Mesodermal cell (in vitro differentiated cells): ENCODE data around the gene PPP1R15A.
"Not testable (repeated sequence)": the region's sequence is repeated elsewhere in the genome, so short reads cannot be mapped to it uniquely, and the experiment has no call there.

Source experiments
- H3K27ac ChIP-seq: 2 replicates; pipeline ENCODE4 v1.7.0; 2013; ENCODE audit warnings: mild to moderate bottlenecking, low read depth, low read length, moderate library complexity; ENCODE audit not compliant: severe bottlenecking
- H3K36me3 ChIP-seq: 2 replicates; pipeline ENCODE4 v1.7.1; 2013; ENCODE audit warnings: mild to moderate bottlenecking, low read length, moderate library complexity; ENCODE audit not compliant: control insufficient read depth, insufficient read depth
- H3K4me1 ChIP-seq: one replicate; pipeline ENCODE4 v1.7.1; 2013; ENCODE audit warnings: mild to moderate bottlenecking, low read length; ENCODE audit not compliant: insufficient read depth, control insufficient read depth, poor library complexity, severe bottlenecking
- H3K4me3 ChIP-seq: 2 replicates; pipeline ENCODE4 v1.7.0; 2013; ENCODE audit warnings: low read length, control low read depth, mild to moderate bottlenecking; ENCODE audit not compliant: insufficient read depth, poor library complexity, severe bottlenecking; ENCODE audit errors: extremely low read depth
- H3K9me3 ChIP-seq: 2 replicates; pipeline ENCODE4 v1.7.1; 2013; ENCODE audit warnings: mild to moderate bottlenecking, low read length, moderate library complexity; ENCODE audit not compliant: control insufficient read depth
- WGBS, 2 experiments: methylation state at CpG; one replicate each; pipeline ENCODE4 v1.1.5; 2013; ENCODE audit warnings: missing lambda C conversion rate in 2 of 2; ENCODE audit not compliant: insufficient coverage in 2 of 2; 5-methylcytosine and 5-hydroxymethylcytosine counted together

The PPP1R15A gene

GRCh38 chr19:48900477-48901406, 28.5 kb downstream of the PPP1R15A start:
- peaks cover 30% of the 10 kb centered on the region for H3K36me3 ChIP-seq
- H3K9me3 ChIP-seq: no peaks in the 10 kb centered on the region
- WGBS, 2 experiments: 38 to 41% methylated on average over 8 to 21 of the region's 24 CpGs
- peak overlapping the region; percentile 87 for H3K27ac ChIP-seq
- peak overlapping the region; percentile 96 for H3K4me3 ChIP-seq
- H3K4me1 ChIP-seq: peaks cover 5% of the 10 kb centered on the region

- H3K36me3 ChIP-seq: peaks cover 45% of the 10 kb centered on the region
- 96 to 98% methylated on average over 3 to 6 of the region's 7 CpGs for WGBS, 2 experiments
- H3K9me3 ChIP-seq, H3K4me1 ChIP-seq, H3K27ac ChIP-seq, H3K4me3 ChIP-seq: not testable (repeated sequence)
Observed at GRCh38 chr19:48902291-48902690, 30.1 kb downstream of the PPP1R15A start.

- H3K4me1 ChIP-seq, H3K4me3 ChIP-seq, H3K9me3 ChIP-seq, H3K27ac ChIP-seq: not testable (repeated sequence)
- peaks cover 58% of the 10 kb centered on the region for H3K36me3 ChIP-seq
Observed at GRCh38 chr19:48903788-48904187, 31.6 kb downstream of the PPP1R15A start.

- H3K4me3 ChIP-seq: no peak overlapping the region
- no peak overlapping the region for H3K27ac ChIP-seq
- H3K36me3 ChIP-seq: peaks cover 76% of the 10 kb centered on the region
- H3K4me1 ChIP-seq: peaks cover 3% of the 10 kb centered on the region
- H3K9me3 ChIP-seq: no peaks in the 10 kb centered on the region
- WGBS, 2 experiments: 94 to 98% methylated on average over 8 to 11 of the region's 14 CpGs
Observed at GRCh38 chr19:48905664-48906063, 33.4 kb downstream of the PPP1R15A start.

- 79 to 98% methylated on average over 5 to 7 of the region's 10 CpGs for WGBS, 2 experiments
- peaks cover 81% of the 10 kb centered on the region for H3K36me3 ChIP-seq
- H3K27ac ChIP-seq: no peak overlapping the region
- no peak overlapping the region for H3K4me3 ChIP-seq
- H3K4me1 ChIP-seq: no peaks in the 10 kb centered on the region
- no peaks in the 10 kb centered on the region for H3K9me3 ChIP-seq
Observed at GRCh38 chr19:48906324-48906723, 34.1 kb downstream of the PPP1R15A start.

GRCh38 chr19:48907671-48908070, 35.5 kb downstream of the PPP1R15A start:
- Histone ChIP-seq H3K4me1 (no peaks in the 10 kb centered on the region), H3K36me3 (peaks cover 82% of the 10 kb centered on the region), H3K9me3 (no peaks in the 10 kb centered on the region), H3K27ac (no peak overlapping the region), H3K4me3 (no peak overlapping the region)
- WGBS, 2 experiments: 94 to 99% methylated on average over 11 to 12 of the region's 14 CpGs

- peaks cover 94% of the 10 kb centered on the region for H3K36me3 ChIP-seq
- not testable (repeated sequence) for H3K9me3 ChIP-seq, H3K4me3 ChIP-seq, H3K4me1 ChIP-seq, H3K27ac ChIP-seq
- 77 to 95% methylated on average over 7 to 10 of the region's 11 CpGs for WGBS, 2 experiments
Observed at GRCh38 chr19:48909424-48910077, 37.3 kb downstream of the PPP1R15A start.

- Histone ChIP-seq H3K9me3 (no peaks in the 10 kb centered on the region), H3K27ac (no peak overlapping the region), H3K36me3 (peaks cover 93% of the 10 kb centered on the region), H3K4me3 (no peak overlapping the region), H3K4me1 (no peaks in the 10 kb centered on the region)
- WGBS, 2 experiments: 100% methylated on average over 1 to 2 of the region's 2 CpGs
Observed at GRCh38 chr19:48910803-48911202, 38.6 kb downstream of the PPP1R15A start.

- 98 to 100% methylated on average over 3 to 5 of the region's 9 CpGs for WGBS, 2 experiments
- no peaks in the 10 kb centered on the region for H3K4me1 ChIP-seq
- no peak overlapping the region for H3K4me3 ChIP-seq
- peaks cover 84% of the 10 kb centered on the region for H3K36me3 ChIP-seq
- no peaks in the 10 kb centered on the region for H3K9me3 ChIP-seq
- no peak overlapping the region for H3K27ac ChIP-seq
Observed at GRCh38 chr19:48913114-48913889, 41.1 kb downstream of the PPP1R15A start.

- WGBS, 2 experiments: 86 to 100% methylated on average over 7 to 8 of the region's 8 CpGs
- Histone ChIP-seq H3K9me3 (no peaks in the 10 kb centered on the region), H3K36me3 (peaks cover 84% of the 10 kb centered on the region)
Observed at GRCh38 chr19:48914181-48914580, 42.0 kb downstream of the PPP1R15A start.

More at GRCh38 chr19:48914181-48914580, 42.0 kb downstream of the PPP1R15A start:
- Histone ChIP-seq H3K4me3 (no peak overlapping the region), H3K4me1 (no peaks in the 10 kb centered on the region), H3K27ac (peak overlapping the region; percentile 24)
